ENCODE data around the gene SELENOO.

The SELENOO gene

DNA sequence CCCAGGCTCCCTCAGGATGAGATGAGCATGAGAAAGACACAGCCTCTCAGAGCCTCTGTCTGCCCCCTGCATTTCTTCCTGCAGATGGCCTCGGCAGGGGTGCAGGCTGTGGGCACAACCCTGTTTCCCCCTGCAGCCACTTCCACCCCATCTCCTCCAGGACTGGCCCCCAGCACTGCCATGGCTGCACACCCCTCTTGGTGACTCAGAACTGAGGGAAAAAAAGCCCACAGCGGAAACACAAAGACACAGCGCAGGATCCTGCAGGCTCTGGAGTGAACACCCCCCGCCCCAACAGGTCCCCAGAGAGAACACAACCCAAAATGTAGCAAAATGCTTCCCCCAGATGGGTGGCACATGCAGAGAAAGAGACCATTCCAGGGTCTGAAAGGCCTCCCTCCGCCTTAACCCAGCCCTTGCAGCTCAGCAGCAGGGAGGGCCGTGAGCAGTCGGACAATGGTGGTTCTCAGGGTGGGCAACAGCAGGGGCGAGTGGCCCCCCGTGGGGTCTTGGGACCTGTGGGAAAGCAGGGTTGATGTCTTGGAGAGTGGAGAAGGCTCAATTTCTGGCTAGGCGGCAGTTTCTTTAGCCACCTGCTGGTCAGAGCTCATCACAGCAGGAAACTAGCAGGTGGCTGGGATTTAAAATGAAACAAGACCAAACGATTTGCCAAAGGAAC is 36.1 kb downstream of the SELENOO start:
- no peak for DNase-seq (ENCODE audit: low spot score)

GRCh38 chr22:50238755-50239154 is 37.9 kb downstream of the SELENOO start:
- no peak for DNase-seq (ENCODE audit: low spot score)

DNA sequence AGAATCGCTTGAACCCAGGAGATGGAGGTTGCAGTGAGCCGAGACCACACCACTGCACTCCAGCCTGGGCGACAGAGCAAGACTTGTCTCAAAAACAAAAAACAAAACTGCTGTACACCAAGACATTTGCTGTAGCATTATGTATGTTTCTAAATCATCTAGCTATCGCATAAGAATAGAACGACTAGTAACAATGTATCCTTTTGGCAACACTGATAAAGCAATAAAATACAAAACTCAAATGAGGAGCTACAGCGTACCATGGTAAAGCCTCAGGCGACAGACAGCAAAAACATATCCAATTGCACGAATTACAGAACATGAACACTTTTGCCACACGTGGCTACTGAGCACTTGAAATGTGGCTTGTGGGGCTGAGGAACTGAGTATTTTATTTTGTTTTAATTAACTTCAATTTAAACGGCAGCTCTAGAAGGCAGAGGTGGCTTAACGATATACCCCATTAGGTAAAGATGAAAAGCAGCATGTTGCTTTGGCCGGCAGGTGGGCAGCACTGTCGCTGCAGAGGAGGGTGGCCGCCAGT is 41.7 kb downstream of the SELENOO start:
- no peak for DNase-seq (ENCODE audit: low spot score)

GRCh38 chr22:50243685-50244419 is 43.0 kb downstream of the SELENOO start:
- DNase-seq (ENCODE audit: low spot score) = peak; percentile 49

DNA sequence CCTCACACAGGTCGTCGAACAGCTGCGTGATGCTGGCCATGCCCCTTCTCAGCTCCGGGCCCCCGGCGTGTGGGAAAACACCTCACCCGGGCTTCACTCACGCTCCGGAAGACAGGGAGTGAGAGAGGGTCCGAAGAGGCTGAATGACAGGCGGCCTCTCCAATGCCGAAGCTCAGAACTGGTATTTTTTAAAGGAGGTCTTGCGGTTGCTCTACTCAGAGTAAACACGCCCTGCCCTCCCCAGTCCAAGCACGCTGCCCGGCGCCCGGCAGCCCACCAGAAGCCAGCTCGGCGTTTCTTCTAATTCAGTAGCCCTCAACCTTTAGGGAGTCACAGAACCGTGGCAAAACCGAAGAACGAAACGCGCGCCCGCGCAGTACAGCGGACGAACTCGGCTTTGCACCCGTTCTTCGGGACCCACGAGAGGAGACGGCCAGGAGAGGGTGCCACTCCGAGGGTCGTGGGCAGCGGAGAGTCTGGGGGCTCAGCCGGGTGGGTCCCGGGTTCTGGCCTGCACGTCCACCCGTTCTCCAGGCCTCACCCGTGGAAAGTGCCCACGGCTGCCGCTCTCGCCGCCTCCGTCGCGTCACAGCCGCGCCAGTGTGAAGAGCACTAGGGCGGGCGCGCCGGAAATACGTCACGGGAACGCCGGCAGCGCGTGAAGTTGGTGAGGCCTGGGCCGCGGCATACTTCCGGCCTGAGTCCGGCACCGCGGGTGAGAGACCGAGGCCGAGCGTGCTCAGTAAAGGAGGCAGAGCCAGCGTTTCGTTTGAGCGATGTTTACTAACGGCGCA is 43.8 kb downstream of the SELENOO start, which contains the start of gene TUBGCP6:
TUBGCP6 (minus strand) TSS at position 604 of the 794 bp plus-strand sequence; CDS start at position 40, 564 bp downstream.
- peak; percentile 95 for DNase-seq (ENCODE audit: low spot score)

DNA sequence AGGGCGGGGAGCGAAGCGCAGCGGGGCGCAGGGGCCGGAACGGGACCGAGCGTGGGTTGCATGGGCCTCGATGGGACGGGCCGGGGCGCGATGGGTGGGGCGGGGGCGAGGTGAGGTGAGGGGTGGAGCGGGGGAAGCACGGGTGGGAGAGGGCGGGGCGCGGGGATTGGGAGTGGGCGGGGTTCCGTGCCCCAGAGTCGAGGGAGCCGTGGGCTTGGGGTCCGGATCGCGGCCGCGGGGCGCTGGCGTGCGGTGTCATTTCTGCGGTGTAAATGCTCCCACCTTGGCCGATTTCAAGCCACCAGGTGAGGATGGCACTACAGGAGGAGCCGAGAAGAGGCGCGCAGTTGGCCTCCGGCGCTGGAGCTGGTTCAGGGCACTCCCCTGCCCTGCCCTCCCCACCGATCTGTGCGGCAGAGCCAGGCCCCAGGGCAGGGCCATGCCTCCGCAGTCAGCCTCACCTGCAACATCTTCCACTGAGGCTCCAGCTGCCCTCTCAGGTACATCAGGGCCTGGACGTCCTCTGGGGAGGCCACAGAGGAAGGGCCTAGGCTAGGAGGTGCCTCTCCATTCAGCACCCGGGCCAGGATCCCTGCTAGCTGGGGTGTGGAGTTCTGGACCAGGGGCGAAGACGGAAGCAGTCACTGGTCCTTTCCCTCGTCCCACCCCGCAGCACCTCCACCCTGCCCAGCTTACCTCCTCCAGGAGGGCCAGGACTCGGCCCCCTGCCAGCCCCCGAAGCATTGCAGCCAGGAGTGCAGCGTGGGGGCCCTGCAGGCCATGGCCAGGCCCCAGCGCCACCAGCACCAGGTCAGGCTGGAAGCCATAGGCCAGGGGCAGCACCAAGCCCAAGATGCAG is 44.6 kb downstream of the SELENOO start:
- DNase-seq (ENCODE audit: low spot score) = no peak

DNA sequence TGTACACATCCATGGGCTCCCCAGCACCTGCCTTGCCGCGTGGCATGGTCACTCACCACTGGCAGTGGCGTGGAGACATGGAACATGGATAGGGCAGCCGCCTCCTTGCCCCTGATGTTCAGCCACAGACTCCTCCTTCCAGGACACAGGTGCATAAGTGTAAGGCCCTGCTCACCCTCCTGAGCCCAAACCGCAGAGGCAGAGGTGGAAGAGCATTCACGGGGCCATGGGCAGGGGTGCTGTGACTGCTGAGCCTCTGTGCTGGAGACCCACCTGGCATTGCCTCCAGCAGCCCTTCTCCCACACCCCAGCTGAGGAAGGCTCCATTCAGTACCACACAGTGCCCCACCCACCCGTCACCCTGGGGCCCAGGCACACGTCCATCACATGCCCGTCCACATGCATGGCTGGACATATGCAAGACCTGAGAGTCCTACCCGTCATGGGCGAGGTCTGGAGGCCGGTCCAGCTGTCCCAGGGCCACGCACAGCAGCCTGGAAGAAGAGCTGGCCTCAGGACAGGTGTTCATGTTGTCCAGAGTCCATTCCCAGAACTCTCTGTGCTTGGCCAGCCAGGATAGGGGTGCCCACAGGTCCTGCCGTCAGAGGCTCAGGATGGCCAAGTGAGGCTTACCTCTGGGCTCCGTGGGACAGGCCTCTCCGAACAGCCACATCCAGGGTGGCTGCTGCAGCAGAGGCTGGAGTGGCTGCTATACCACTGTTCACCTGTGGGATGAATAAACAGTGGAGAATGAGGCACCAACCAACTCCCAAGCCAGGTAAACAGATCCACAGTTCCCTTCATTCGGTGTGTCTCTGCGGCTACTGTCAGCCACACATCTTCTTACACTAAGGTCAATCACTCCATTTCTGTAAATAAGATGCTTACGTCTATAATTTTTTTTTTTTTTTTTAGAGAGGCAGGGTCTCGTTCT is 45.7 kb downstream of the SELENOO start:
- DNase-seq (ENCODE audit: low spot score) = no peak

GRCh38 chr22:50247748-50248147 is 46.9 kb downstream of the SELENOO start:
- DNase-seq (ENCODE audit: low spot score) = peak; percentile 22

GRCh38 chr22:50248196-50249081 is 47.6 kb downstream of the SELENOO start:
- no peak for DNase-seq (ENCODE audit: low spot score)

- no peak for DNase-seq (ENCODE audit: low spot score)
Observed at GRCh38 chr22:50249341-50250248, 48.8 kb downstream of the SELENOO start.

DNA sequence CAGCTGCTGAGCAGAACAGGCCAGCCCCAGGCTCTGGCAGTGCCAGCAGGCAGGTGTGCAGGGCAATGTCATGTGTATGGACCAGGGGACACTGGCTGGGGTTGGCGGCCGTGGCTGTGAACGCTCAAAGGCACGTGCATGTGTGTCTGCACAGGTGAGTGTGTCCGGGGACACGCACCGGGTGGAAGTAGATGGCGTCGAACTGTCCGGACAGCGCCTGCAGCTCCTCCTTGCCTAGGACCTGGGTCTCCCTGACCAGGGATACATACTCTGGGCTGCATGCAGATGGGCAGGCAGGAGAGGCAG is 49.4 kb downstream of the SELENOO start:
- DNase-seq (ENCODE audit: low spot score) = no peak

DNA sequence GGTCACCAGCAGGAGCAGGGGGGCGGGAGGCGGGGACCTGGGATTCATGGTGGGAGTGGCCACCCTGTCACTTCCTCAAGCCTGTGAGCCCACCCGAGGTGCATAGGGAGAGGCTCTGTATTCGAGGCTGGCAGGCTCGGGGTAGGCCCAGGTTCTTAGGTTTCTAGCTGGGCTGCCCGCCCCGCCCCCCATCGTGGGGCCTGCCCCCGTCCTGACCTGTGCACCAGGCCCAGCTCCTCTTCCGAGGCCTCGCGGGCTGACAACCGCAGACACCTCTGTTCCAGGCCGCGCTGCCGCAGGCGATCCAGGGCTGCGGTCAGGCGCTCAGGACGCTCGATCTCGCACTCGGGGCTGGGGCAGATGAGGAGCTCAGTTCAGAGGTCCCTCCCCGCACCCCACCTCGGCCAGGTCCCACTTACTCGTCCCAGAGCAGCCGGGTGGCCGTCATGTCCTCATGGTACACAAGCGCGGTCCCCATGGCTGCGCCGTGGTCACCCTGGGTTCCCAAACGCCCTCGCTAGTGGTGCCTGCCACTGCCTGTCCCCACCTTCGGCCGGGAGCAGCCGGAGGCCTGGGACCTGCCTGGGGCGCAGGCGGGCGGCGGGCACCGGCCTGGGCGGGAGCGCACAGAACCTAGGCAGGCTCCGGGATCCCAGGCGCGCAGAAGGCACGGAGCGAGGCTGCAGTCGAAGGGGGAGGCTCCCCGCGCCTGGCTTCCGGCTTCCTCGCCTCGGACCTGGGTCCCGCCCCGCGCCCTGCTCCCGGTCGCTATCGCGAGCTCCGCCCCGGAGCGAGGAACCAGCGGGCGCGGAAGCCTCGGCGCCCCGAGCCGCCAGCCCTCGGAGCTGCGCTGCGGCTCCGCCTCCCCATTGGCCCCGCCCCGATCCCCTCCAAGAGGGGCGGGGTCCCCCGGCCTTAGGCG is 50.0 kb downstream of the SELENOO start, which contains the start of gene HDAC10:
HDAC10 (minus strand) TSS at position 711 of the 922 bp plus-strand sequence; CDS start at position 478, 233 bp downstream.
- peak; percentile 50 for DNase-seq (ENCODE audit: low spot score)

DNA sequence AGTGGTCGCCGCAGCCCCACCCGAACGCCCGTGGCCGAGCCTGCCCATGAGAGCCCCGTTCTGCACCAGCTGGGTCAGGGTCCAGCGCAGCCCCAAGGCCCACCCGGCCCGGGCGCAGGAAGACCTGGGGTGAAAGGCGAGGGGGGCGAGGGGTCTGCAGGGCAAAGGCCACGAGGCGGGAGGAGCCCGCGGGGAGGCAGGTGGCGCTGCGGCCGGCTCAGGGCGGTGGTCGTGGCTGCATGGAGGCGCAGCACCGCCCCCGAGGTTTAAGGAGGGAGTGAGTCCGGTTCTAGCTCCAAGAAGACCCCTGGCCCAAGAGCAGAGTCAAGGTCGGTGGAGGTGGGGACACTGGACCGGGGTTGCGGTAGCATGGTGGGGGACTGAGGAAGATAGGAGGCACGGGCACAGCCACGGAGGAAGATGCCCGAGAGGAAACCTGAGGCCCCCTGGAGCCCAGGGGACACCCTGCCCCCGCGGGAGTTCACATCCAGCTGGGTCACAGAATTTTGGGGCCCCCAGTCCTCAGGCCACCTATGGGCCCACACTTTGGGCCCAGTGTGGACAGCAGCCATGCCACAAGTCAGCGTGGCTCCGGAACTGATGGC is 50.8 kb downstream of the SELENOO start:
- no peak for DNase-seq (ENCODE audit: low spot score)

DNA sequence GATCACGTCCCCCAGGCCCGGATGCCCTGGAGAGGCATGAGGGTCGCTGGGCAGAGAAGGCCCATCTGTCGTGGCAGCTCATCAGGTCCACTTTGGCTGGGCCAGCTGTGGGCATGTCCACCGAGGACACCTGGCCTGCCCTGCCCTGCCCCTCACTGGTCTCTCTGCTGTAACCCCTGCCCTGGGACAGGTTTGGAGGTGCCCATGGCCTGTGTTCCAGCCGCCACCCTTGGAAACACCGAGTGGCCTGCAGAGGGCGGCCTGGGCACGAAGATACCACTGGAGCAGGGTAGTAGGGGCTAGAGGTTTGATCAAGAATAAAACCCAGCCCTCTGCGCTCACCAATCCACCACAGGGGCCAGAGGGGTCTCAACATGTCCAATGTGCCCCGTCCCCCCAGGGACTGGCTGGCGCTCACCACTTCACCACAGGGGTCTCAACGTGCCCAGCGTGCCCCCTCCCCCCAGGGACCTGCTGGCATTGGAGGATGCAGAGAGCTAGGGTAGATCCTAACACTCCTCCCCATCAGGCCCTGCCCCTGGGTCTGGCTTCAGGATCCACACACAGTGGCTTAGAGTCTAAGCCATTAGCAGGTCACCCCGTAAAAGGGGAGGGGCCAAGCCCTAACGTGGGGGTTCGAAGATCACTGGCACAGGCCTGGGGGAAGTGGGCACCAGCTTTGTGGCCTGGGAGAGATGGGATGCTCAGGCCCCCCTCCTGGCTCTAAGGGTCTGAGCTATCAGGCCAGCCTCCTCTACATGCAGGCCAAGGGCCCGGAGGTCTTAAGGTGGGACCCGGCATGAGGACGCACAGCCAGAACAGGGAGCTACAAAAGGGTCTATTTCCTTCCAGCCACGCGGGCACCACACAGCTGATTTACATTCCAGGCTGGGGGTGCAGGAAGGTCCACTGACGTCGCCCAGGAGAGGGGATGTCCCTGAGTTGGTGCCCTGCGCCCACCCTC is 51.6 kb downstream of the SELENOO start:
- DNase-seq (ENCODE audit: low spot score) = no peak

Measured in hematopoietic multipotent progenitor cell treated with erythropoietin and hydrocortisone succinate and interleukin-3 and kit ligand, for 17 days (in vitro differentiated cells).